GM21447 (cell line): ENCODE measurements around the gene SIGMAR1.
"Not testable (repeated sequence)": the region's sequence is repeated elsewhere in the genome, so short reads cannot be mapped to it uniquely, and the experiment has no call there.

ENCODE experiments used
- ATAC-seq: cut with Tn5 transposase; IDR thresholded peaks from one replicate; pipeline ENCODE4 v1.9.1; 2021; ENCODE audit not compliant: unreplicated experiment

Gene SIGMAR1

GRCh38 chr9:34655394-34655793, 17.8 kb upstream of the SIGMAR1 start:
- ATAC-seq, result no peak

- no peak for ATAC-seq
Observed at GRCh38 chr9:34654323-34655051, 16.9 kb upstream of the SIGMAR1 start.

- ATAC-seq, result no peak
Observed at GRCh38 chr9:34653151-34654072, 15.8 kb upstream of the SIGMAR1 start.

GRCh38 chr9:34652602-34653000, 15.0 kb upstream of the SIGMAR1 start:
- ATAC-seq, result no peak

GRCh38 chr9:34651876-34652601, 14.5 kb upstream of the SIGMAR1 start, which contains the start of gene IL11RA:
TSS of gene IL11RA (plus strand) at chr9:34652185. CDS start at chr9:34655218, 3,033 bp downstream.
- ATAC-seq, result no peak

GRCh38 chr9:34651321-34651720, 13.7 kb upstream of the SIGMAR1 start:
- no peak for ATAC-seq

- no peak for ATAC-seq
Observed at GRCh38 chr9:34650816-34651215, 13.2 kb upstream of the SIGMAR1 start.

GRCh38 chr9:34648673-34649072, 11.1 kb upstream of the SIGMAR1 start:
- ATAC-seq, result no peak

GRCh38 chr9:34647651-34648050, 10.1 kb upstream of the SIGMAR1 start:
- ATAC-seq, result no peak

GRCh38 chr9:34647084-34647403, 9.5 kb upstream of the SIGMAR1 start:
- ATAC-seq, result no peak

- peak; percentile 81 for ATAC-seq
Observed at GRCh38 chr9:34646211-34647083, 8.9 kb upstream of the SIGMAR1 start, which contains the start of gene GALT. TSS of gene GALT (plus strand) at chr9:34646675. CDS start at chr9:34646705, 30 bp downstream.

- ATAC-seq, result no peak
Observed at GRCh38 chr9:34644766-34645314, 7.3 kb upstream of the SIGMAR1 start.

- ATAC-seq, result no peak
Observed at GRCh38 chr9:34642679-34643078, 5.1 kb upstream of the SIGMAR1 start.

- ATAC-seq, result not testable (repeated sequence)
Observed at GRCh38 chr9:34639322-34639721, 1.7 kb upstream of the SIGMAR1 start.

GRCh38 chr9:34638138-34638445, 505 bp upstream of the SIGMAR1 start:
- ATAC-seq, result peak; percentile 2

- no peak for ATAC-seq
Observed at GRCh38 chr9:34636791-34637355, 714 bp downstream of the SIGMAR1 start.

- ATAC-seq, result no peak
Observed at GRCh38 chr9:34635556-34635955, 2.0 kb downstream of the SIGMAR1 start.

- no peak for ATAC-seq
Observed at GRCh38 chr9:34634551-34635248, 2.9 kb downstream of the SIGMAR1 start.

GRCh38 chr9:34633851-34634550, 3.6 kb downstream of the SIGMAR1 start:
- ATAC-seq, result no peak
